Endothelial cell (in vitro differentiated cells): ENCODE data around the gene EP400. TPM values are rescaled to one million over a fixed set of nuclear protein-coding genes. Genes with fewer than 3 reads are reported as not detected.
"Not testable (repeated sequence)": the region's sequence is repeated elsewhere in the genome, so short reads cannot be mapped to it uniquely, and the experiment has no call there.

Experiments used
- DNase-seq: peaks from one replicate; pipeline ENCODE4 v3.0.0; 2021; ENCODE audit warnings: low spot score
- H3K27ac Mint-ChIP-seq: one replicate; pipeline ENCODE4 v1.8.0; 2021; ENCODE audit warnings: mixed read lengths, inconsistent platforms; ENCODE audit not compliant: unreplicated experiment
- H3K27me3 Mint-ChIP-seq: one replicate; pipeline ENCODE4 v1.8.0; 2021; ENCODE audit warnings: mild to moderate bottlenecking, moderate library complexity, mixed read lengths, inconsistent platforms; ENCODE audit not compliant: unreplicated experiment
- H3K36me3 Mint-ChIP-seq: one replicate; pipeline ENCODE4 v1.8.0; 2021; ENCODE audit warnings: mild to moderate bottlenecking, low read depth, mixed read lengths, inconsistent platforms; ENCODE audit not compliant: unreplicated experiment
- H3K4me1 Mint-ChIP-seq: one replicate; pipeline ENCODE4 v1.8.0; 2021; ENCODE audit warnings: mild to moderate bottlenecking, mixed read lengths, inconsistent platforms; ENCODE audit not compliant: unreplicated experiment
- H3K4me3 Mint-ChIP-seq: one replicate; pipeline ENCODE4 v1.8.0; 2021; ENCODE audit warnings: mild to moderate bottlenecking, mixed read lengths, inconsistent platforms; ENCODE audit not compliant: unreplicated experiment
- H3K9me3 Mint-ChIP-seq: one replicate; pipeline ENCODE4 v1.8.0; 2021; ENCODE audit warnings: mixed read lengths, inconsistent platforms; ENCODE audit not compliant: unreplicated experiment
- CTCF ChIP-seq: fragments of 200-600 bp; sonication (generic); IDR thresholded peaks from one replicate; pipeline ENCODE4 v1.5.0; 2021; ENCODE audit warnings: antibody characterized with exemption; ENCODE audit not compliant: unreplicated experiment
- total RNA-seq: library from RNA; stranded (reverse); fragmentation: NEBNext Ultra II Directional; extraction: Animal tissue kit (Norgen Biotek cat#: 25700); gene quantifications from one replicate; pipeline ENCODE4 v1.2.1, GENCODE V29; 2021; ENCODE audit not compliant: unreplicated experiment

The EP400 gene
- total RNA-seq, 1 donor from 2014 or later: 66.2 TPM

- TF ChIP-seq CTCF: no peak
- Mint-ChIP-seq H3K36me3 (peaks cover 24% of the 10 kb centered on the region), H3K9me3 (peaks cover 5% of the 10 kb centered on the region), H3K27ac (no peak overlapping the region), H3K4me3 (no peak overlapping the region), H3K4me1 (peaks cover 5% of the 10 kb centered on the region), H3K27me3 (peaks cover 1% of the 10 kb centered on the region)
- DNase-seq: no peak
Observed at GRCh38 chr12:132100306-132101065, 150.7 kb downstream of the EP400 start.

GRCh38 chr12:132102297-132102696 is 152.6 kb downstream of the EP400 start:
- H3K36me3 Mint-ChIP-seq: peaks cover 11% of the 10 kb centered on the region
- H3K4me3 Mint-ChIP-seq: no peak overlapping the region
- H3K27ac Mint-ChIP-seq: no peak overlapping the region
- H3K27me3 Mint-ChIP-seq: peaks cover 1% of the 10 kb centered on the region
- no peak for DNase-seq
- no peak for TF ChIP-seq CTCF
- H3K9me3 Mint-ChIP-seq: no peaks in the 10 kb centered on the region
- no peaks in the 10 kb centered on the region for H3K4me1 Mint-ChIP-seq

- H3K27me3 Mint-ChIP-seq, H3K9me3 Mint-ChIP-seq, H3K4me1 Mint-ChIP-seq, DNase-seq, H3K27ac Mint-ChIP-seq, H3K4me3 Mint-ChIP-seq: not testable (repeated sequence)
- H3K36me3 Mint-ChIP-seq: peaks cover 11% of the 10 kb centered on the region
Observed at GRCh38 chr12:132103072-132103471, 153.3 kb downstream of the EP400 start.

- H3K4me1 Mint-ChIP-seq: no peaks in the 10 kb centered on the region
- no peak overlapping the region for H3K4me3 Mint-ChIP-seq
- DNase-seq: no peak
- H3K27me3 Mint-ChIP-seq: peaks cover 1% of the 10 kb centered on the region
- H3K9me3 Mint-ChIP-seq: no peaks in the 10 kb centered on the region
- H3K36me3 Mint-ChIP-seq: peaks cover 11% of the 10 kb centered on the region
- no peak overlapping the region for H3K27ac Mint-ChIP-seq
- no peak for TF ChIP-seq CTCF
Observed at GRCh38 chr12:132103542-132104308, 154.0 kb downstream of the EP400 start.

GRCh38 chr12:132105467-132105866 is 155.7 kb downstream of the EP400 start:
- Mint-ChIP-seq H3K27ac (no peak overlapping the region), H3K9me3 (no peaks in the 10 kb centered on the region), H3K4me3 (no peak overlapping the region), H3K27me3 (peaks cover 1% of the 10 kb centered on the region), H3K36me3 (peaks cover 13% of the 10 kb centered on the region), H3K4me1 (no peaks in the 10 kb centered on the region)
- no peak for TF ChIP-seq CTCF
- no peak for DNase-seq
